SK-N-SH treated with all-trans-retinoic acid at 6 μM for 48 hours (cell line): Measurements from ENCODE around the gene KIAA1217.

ENCODE experiments used
- ARNTL ChIP-seq: fragments of 450-650 bp; formaldehyde crosslinking; IDR thresholded peaks from 2 replicates; pipeline ENCODE4 v1.5.0; 2020; ENCODE audit warnings: low read depth, mild to moderate bottlenecking, moderate library complexity, borderline replicate concordance
- PATZ1 ChIP-seq: fragments of 250-450 bp; sonication (Bioruptor Pico); IDR thresholded peaks from 2 replicates; pipeline ENCODE4 v1.8.0; 2020; ENCODE audit warnings: mild to moderate bottlenecking, moderate library complexity, borderline replicate concordance
- PPARA ChIP-seq: fragments of 250-450 bp; sonication (Bioruptor Pico); IDR thresholded peaks from 2 replicates; pipeline ENCODE4 v1.5.0; 2020; ENCODE audit warnings: mild to moderate bottlenecking, borderline replicate concordance
- RARB ChIP-seq: fragments of 250-450 bp; sonication (Bioruptor Pico); IDR thresholded peaks from 2 replicates; pipeline ENCODE4 v1.8.0; 2021; ENCODE audit warnings: mild to moderate bottlenecking, moderate library complexity
- SNAI2 ChIP-seq: fragments of 250-450 bp; sonication (Bioruptor Pico); IDR thresholded peaks from 2 replicates; pipeline ENCODE4 v1.5.0; 2020; ENCODE audit warnings: mild to moderate bottlenecking, moderate library complexity
- ZC3H10 ChIP-seq: fragments of 250-450 bp; sonication (Bioruptor Pico); IDR thresholded peaks from 2 replicates; pipeline ENCODE4 v1.5.1; 2021; ENCODE audit warnings: mild to moderate bottlenecking, moderate library complexity
- ZFP30 ChIP-seq: fragments of 450-650 bp; formaldehyde crosslinking; IDR thresholded peaks from 2 replicates; pipeline ENCODE4 v1.5.0; 2022; ENCODE audit warnings: mild to moderate bottlenecking, moderate library complexity
- ZNF70 ChIP-seq: fragments of 450-650 bp; formaldehyde crosslinking; IDR thresholded peaks from 2 replicates; pipeline ENCODE4 v1.5.0; 2020; ENCODE audit warnings: mild to moderate bottlenecking, moderate library complexity
- ZNF8 ChIP-seq: fragments of 450-650 bp; formaldehyde crosslinking; IDR thresholded peaks from 2 replicates; pipeline ENCODE4 v1.5.0; 2020; ENCODE audit warnings: mild to moderate bottlenecking, moderate library complexity

DNA sequence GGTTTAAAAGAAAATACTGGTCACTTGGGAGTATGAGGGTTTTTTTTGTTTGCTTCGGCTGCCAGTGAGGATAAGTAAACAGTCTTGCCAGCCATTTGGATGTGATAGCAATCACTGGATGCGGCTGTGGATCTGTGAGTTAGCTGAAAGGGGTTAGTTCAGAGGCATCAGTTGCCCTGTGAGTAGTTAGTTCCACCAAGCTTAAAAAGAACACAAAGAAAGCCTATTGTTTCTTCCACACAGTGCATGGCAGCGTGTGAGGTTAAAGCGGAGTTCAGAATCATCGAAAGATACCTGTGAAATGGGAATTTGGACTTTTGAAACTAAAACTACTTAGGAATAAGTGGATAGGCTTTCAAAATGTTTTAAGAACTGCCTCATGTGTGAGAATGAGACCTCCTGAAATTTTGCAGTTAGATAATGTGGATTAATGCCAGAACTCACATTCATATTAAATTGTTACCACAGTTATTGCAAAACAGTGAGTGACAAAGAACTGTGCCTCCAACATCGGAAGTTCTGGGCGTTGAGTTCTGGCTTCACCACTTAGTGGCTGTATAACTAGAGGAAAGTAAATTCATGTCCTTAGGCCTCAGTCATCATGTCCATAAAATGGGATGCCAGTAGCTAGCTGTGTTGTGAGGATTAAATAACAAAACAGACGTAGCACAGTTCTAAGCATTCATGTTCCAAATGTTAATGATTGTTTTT, 31.3 kb downstream of the KIAA1217 start:
- TF ChIP-seq PATZ1 (CRISPR knock-in tag) (no peak), ZFP30 (CRISPR knock-in tag) (no peak), ZNF8 (CRISPR knock-in tag) (no peak), ARNTL (CRISPR knock-in tag) (no peak), SNAI2 (no peak), ZC3H10 (CRISPR knock-in tag) (no peak), RARB (CRISPR knock-in tag) (no peak), ZNF70 (CRISPR knock-in tag) (peak; percentile 79), PPARA (CRISPR knock-in tag) (no peak)
